HEK293 (cell line): ENCODE data around the gene CHM.

ENCODE experiments used
- CTCF ChIA-PET: fragments of 350-600 bp; formaldehyde crosslinking; extraction: SDS; loops from one replicate; lab custom pipeline; 2021; ENCODE audit warnings: antibody characterized with exemption; lab: Yijun Ruan, JAX
- POLR2A ChIA-PET: fragments of 300-600 bp; formaldehyde crosslinking; extraction: SDS; loops from one replicate; lab custom pipeline; 2020; ENCODE audit warnings: antibody characterized with exemption, inconsistent platforms; lab: Yijun Ruan, JAX
- H3K27ac ChIP-seq: fragments of 200-500 bp; sonication (Bioruptor generic); 2 replicates; pipeline ENCODE4 v1.5.1; 2014; ENCODE audit warnings: low read depth, low read length, control low read depth, inconsistent platforms; ENCODE audit errors: extremely low read depth
- H3K36me3 ChIP-seq, 2 experiments: fragments of 200-500 bp in 1 of 2; sonication (Bioruptor generic) in 1 of 2; 1 replicate in 1 of 2; 2 replicates in 1 of 2; pipeline ENCODE4 v1.5.1; 2014 to 2017; ENCODE audit warnings: inconsistent platforms in 2 of 2, low read length in 2 of 2; ENCODE audit not compliant: control insufficient read depth in 2 of 2, insufficient read depth in 1 of 2
- H3K4me1 ChIP-seq: fragments of 200-500 bp; sonication (Bioruptor generic); 2 replicates; pipeline ENCODE4 v1.5.1; 2014; ENCODE audit warnings: mild to moderate bottlenecking, low read length, inconsistent platforms; ENCODE audit not compliant: control insufficient read depth, insufficient read depth
- H3K4me3 ChIP-seq: 2 replicates; pipeline ENCODE4 v1.5.1; 2011; ENCODE audit warnings: low read depth, mild to moderate bottlenecking, control low read depth, low read length, moderate library complexity
- H3K9me3 ChIP-seq: fragments of 200-500 bp; sonication (Bioruptor generic); 2 replicates; pipeline ENCODE4 v1.5.1; 2014; ENCODE audit warnings: low read depth, low read length, inconsistent platforms; ENCODE audit not compliant: control insufficient read depth, insufficient read depth
- KLF10 ChIP-seq: fragments of 450-650 bp; IDR thresholded peaks from 2 replicates; pipeline ENCODE4 v1.5.1; 2018; ENCODE audit warnings: missing biosample characterization, mild to moderate bottlenecking, missing genetic modification characterization
- KLF16 ChIP-seq: fragments of 450-650 bp; formaldehyde crosslinking; IDR thresholded peaks from 2 replicates; pipeline ENCODE4 v1.5.1; 2017; ENCODE audit warnings: missing biosample characterization, missing genetic modification characterization
- MEIS1 ChIP-seq: sonication (generic); formaldehyde crosslinking; IDR thresholded peaks from 2 replicates; pipeline ENCODE4 v1.8.1; 2022; ENCODE audit warnings: missing genetic modification reagents, mild to moderate bottlenecking, borderline replicate concordance
- SCRT1 ChIP-seq: fragments of 450-650 bp; formaldehyde crosslinking; IDR thresholded peaks from 2 replicates; pipeline ENCODE4 v1.5.1; 2016; ENCODE audit warnings: missing biosample characterization, missing genetic modification characterization, borderline replicate concordance
- SCRT2 ChIP-seq: fragments of 450-650 bp; formaldehyde crosslinking; IDR thresholded peaks from 2 replicates; pipeline ENCODE4 v1.5.1; 2016; ENCODE audit warnings: missing biosample characterization, missing genetic modification characterization
- SP2 ChIP-seq: fragments of 450-650 bp; formaldehyde crosslinking; IDR thresholded peaks from 2 replicates; pipeline ENCODE4 v1.5.1; 2016; ENCODE audit warnings: missing biosample characterization, missing genetic modification characterization
- ZNF549 ChIP-seq: fragments of 450-650 bp; IDR thresholded peaks from 2 replicates; pipeline ENCODE4 v1.5.1; 2018; ENCODE audit warnings: missing biosample characterization, missing genetic modification characterization, mild to moderate bottlenecking, inconsistent platforms, moderate library complexity
- ZNF76 ChIP-seq: fragments of 450-650 bp; formaldehyde crosslinking; IDR thresholded peaks from 2 replicates; pipeline ENCODE4; 2016; ENCODE audit warnings: low read depth, missing biosample characterization, missing genetic modification characterization, borderline replicate concordance
- ZXDB ChIP-seq: fragments of 450-650 bp; formaldehyde crosslinking; IDR thresholded peaks from 2 replicates; pipeline ENCODE4 v1.5.1; 2016; ENCODE audit warnings: missing biosample characterization, missing genetic modification characterization
- TF ChIP-seq, protein P1 (sequence below): fragments of 450-650 bp; formaldehyde crosslinking; IDR thresholded peaks from 2 replicates; pipeline ENCODE4 v1.5.1; 2016; ENCODE audit warnings: missing biosample characterization, missing genetic modification characterization
- TF ChIP-seq, protein P2 (sequence below): fragments of 450-650 bp; formaldehyde crosslinking; IDR thresholded peaks from 2 replicates; pipeline ENCODE4 v1.5.1; 2016; ENCODE audit warnings: missing biosample characterization, missing genetic modification characterization
- TF ChIP-seq, protein P3 (sequence below): fragments of 450-650 bp; formaldehyde crosslinking; IDR thresholded peaks from 2 replicates; pipeline ENCODE4 v1.5.1; 2016; ENCODE audit warnings: missing biosample characterization, missing genetic modification characterization, borderline replicate concordance
- TF ChIP-seq, protein P4 (sequence below): fragments of 450-650 bp; formaldehyde crosslinking; conservative IDR thresholded peaks from 2 replicates; pipeline ENCODE4 v1.5.1; 2016; ENCODE audit warnings: low read depth, missing biosample characterization, missing genetic modification characterization
- TF ChIP-seq, protein P5 (sequence below): fragments of 450-650 bp; formaldehyde crosslinking; IDR thresholded peaks from 2 replicates; pipeline ENCODE4 v1.5.1; 2016; ENCODE audit warnings: missing biosample characterization, missing genetic modification characterization

The CHM gene

DNA sequence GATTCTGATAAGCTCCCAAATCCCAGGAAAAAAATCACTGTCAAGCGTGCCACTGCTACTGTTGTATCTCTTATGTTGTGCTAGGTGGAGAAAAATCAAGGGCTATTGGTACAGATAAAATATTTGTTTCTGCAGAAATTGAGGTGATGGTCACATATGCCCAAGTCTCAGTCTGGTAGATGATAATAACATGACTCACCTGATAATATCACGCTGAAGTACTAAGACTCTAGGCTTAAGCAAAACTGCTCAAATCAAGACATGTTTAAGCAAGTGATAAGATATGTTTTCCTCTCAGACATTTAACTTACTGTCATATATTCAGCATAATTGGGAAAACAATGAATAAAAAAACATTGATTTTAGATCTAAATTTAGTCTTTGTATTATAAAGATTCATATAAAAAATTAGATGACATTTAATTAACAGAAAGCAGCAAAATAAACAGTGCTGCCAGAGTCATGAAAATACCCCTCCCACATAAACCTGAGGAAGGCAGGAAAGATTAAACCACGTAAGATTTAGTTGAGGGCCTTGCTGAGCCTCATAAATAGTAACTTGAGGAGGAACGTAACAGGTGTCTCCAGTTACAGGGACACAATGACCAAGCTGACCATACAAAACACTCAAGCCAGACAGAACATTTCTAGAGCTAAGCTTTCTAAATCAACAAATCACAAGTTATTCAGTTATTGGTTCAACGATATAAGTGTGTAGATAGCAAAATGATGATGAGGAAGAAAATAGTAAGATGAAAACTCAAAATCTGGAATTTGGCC lies 143.5 kb downstream of the CHM start:
- Histone ChIP-seq H3K9me3 (no peaks in the 10 kb centered on the region), H3K4me1 (peaks cover 6% of the 10 kb centered on the region), H3K36me3 (no peaks in the 10 kb centered on the region), H3K4me3 (no peak overlapping the region), H3K27ac (no peak overlapping the region)
- TF ChIP-seq ZNF549 (tag by site-specific recombination), result peak; percentile 70
- peak; percentile 77; the same call in 1 of the 2 replicates for TF ChIP-seq SCRT2 (tag by site-specific recombination)
- TF ChIP-seq ZXDB (tag by site-specific recombination), result peak; percentile 25; the same call in 1 of the 2 replicates
- no peak for TF ChIP-seq ZNF76
- TF ChIP-seq, protein P1, sequence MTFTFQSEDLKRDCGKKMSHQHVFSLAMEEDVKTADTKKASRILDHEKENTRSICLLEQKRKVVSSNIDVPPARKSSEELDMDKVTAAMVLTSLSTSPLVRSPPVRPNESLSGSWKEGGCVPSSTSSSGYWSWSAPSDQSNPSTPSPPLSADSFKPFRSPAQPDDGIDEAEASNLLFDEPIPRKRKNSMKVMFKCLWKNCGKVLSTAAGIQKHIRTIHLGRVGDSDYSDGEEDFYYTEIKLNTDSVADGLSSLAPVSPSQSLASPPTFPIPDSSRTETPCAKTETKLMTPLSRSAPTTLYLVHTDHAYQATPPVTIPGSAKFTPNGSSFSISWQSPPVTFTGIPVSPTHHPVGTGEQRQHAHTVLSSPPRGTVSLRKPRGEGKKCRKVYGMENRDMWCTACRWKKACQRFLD (tag by site-specific recombination), result no peak
- no peak for TF ChIP-seq SP2
- TF ChIP-seq, protein P2, sequence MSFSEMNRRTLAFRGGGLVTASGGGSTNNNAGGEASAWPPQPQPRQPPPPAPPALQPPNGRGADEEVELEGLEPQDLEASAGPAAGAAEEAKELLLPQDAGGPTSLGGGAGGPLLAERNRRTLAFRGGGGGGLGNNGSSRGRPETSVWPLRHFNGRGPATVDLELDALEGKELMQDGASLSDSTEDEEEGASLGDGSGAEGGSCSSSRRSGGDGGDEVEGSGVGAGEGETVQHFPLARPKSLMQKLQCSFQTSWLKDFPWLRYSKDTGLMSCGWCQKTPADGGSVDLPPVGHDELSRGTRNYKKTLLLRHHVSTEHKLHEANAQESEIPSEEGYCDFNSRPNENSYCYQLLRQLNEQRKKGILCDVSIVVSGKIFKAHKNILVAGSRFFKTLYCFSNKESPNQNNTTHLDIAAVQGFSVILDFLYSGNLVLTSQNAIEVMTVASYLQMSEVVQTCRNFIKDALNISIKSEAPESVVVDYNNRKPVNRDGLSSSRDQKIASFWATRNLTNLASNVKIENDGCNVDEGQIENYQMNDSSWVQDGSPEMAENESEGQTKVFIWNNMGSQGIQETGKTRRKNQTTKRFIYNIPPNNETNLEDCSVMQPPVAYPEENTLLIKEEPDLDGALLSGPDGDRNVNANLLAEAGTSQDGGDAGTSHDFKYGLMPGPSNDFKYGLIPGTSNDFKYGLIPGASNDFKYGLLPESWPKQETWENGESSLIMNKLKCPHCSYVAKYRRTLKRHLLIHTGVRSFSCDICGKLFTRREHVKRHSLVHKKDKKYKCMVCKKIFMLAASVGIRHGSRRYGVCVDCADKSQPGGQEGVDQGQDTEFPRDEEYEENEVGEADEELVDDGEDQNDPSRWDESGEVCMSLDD (tag by site-specific recombination), result no peak
- TF ChIP-seq, protein P3, sequence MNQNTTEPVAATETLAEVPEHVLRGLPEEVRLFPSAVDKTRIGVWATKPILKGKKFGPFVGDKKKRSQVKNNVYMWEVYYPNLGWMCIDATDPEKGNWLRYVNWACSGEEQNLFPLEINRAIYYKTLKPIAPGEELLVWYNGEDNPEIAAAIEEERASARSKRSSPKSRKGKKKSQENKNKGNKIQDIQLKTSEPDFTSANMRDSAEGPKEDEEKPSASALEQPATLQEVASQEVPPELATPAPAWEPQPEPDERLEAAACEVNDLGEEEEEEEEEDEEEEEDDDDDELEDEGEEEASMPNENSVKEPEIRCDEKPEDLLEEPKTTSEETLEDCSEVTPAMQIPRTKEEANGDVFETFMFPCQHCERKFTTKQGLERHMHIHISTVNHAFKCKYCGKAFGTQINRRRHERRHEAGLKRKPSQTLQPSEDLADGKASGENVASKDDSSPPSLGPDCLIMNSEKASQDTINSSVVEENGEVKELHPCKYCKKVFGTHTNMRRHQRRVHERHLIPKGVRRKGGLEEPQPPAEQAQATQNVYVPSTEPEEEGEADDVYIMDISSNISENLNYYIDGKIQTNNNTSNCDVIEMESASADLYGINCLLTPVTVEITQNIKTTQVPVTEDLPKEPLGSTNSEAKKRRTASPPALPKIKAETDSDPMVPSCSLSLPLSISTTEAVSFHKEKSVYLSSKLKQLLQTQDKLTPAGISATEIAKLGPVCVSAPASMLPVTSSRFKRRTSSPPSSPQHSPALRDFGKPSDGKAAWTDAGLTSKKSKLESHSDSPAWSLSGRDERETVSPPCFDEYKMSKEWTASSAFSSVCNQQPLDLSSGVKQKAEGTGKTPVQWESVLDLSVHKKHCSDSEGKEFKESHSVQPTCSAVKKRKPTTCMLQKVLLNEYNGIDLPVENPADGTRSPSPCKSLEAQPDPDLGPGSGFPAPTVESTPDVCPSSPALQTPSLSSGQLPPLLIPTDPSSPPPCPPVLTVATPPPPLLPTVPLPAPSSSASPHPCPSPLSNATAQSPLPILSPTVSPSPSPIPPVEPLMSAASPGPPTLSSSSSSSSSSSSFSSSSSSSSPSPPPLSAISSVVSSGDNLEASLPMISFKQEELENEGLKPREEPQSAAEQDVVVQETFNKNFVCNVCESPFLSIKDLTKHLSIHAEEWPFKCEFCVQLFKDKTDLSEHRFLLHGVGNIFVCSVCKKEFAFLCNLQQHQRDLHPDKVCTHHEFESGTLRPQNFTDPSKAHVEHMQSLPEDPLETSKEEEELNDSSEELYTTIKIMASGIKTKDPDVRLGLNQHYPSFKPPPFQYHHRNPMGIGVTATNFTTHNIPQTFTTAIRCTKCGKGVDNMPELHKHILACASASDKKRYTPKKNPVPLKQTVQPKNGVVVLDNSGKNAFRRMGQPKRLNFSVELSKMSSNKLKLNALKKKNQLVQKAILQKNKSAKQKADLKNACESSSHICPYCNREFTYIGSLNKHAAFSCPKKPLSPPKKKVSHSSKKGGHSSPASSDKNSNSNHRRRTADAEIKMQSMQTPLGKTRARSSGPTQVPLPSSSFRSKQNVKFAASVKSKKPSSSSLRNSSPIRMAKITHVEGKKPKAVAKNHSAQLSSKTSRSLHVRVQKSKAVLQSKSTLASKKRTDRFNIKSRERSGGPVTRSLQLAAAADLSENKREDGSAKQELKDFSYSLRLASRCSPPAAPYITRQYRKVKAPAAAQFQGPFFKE (tag by site-specific recombination), result no peak
- TF ChIP-seq KLF10 (tag by site-specific recombination), result peak; percentile 16; the same call in 1 of the 2 replicates
- TF ChIP-seq KLF16 (tag by site-specific recombination), result no peak
- TF ChIP-seq SCRT1 (tag by site-specific recombination), result peak; percentile 77; the same call in 1 of the 2 replicates
- CTCF ChIA-PET, result interaction anchor here (0.5 kb wide), 1 partner anchor 18 kb away, joined by 3 read pairs; no protein-coding TSS in a partner anchor
- POLR2A ChIA-PET, result no interaction called here

DNA sequence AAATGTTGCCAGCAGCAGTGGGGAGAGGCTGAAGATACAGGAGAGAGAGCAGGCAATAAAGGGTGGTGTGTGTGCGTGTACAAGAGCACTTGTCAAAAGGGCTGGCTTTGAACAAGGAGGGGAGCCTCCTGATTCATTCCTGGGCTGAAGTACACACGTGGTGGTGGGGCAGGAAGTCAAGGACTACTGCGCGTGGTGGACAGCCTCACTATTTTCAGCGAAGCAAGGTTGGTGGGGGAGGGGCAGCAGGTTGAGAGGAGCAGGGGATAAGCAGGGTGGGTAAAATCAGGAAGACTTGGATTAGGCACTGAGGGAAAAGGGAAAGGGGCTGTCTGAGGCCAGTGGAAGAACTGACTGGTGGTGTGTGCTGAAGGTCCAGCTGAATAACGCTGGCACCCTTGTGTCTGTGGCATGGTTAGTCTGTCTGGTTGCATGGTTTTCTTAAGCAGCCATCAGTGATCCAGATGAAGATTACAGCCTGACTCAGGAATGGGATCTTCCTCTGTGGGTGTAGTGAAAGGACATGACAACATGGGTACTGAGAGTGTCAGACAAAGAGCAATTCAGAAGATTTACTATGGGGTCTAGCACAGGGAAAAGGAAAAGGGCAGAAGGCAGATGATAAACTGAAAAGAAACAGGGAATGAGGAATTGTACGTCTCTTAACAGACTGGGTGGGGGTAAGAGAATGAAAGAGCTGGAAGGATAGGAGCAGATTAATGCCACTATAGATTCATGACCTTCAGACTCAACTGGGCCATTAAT lies 149.8 kb downstream of the CHM start:
- ChIA-PET POLR2A (no interaction called here), CTCF (interaction anchor here (0.7 kb wide), 1 partner anchor 26 kb away, joined by 4 read pairs; no protein-coding TSS in a partner anchor)
- Histone ChIP-seq H3K9me3 (no peaks in the 10 kb centered on the region), H3K4me3 (no peak overlapping the region), H3K36me3 (peaks cover 0 to 6% of the 10 kb centered on the region in 2 experiments; a peak in 2 of 3 replicates), H3K4me1 (no peaks in the 10 kb centered on the region), H3K27ac (no peak overlapping the region)
- TF ChIP-seq, protein P4, sequence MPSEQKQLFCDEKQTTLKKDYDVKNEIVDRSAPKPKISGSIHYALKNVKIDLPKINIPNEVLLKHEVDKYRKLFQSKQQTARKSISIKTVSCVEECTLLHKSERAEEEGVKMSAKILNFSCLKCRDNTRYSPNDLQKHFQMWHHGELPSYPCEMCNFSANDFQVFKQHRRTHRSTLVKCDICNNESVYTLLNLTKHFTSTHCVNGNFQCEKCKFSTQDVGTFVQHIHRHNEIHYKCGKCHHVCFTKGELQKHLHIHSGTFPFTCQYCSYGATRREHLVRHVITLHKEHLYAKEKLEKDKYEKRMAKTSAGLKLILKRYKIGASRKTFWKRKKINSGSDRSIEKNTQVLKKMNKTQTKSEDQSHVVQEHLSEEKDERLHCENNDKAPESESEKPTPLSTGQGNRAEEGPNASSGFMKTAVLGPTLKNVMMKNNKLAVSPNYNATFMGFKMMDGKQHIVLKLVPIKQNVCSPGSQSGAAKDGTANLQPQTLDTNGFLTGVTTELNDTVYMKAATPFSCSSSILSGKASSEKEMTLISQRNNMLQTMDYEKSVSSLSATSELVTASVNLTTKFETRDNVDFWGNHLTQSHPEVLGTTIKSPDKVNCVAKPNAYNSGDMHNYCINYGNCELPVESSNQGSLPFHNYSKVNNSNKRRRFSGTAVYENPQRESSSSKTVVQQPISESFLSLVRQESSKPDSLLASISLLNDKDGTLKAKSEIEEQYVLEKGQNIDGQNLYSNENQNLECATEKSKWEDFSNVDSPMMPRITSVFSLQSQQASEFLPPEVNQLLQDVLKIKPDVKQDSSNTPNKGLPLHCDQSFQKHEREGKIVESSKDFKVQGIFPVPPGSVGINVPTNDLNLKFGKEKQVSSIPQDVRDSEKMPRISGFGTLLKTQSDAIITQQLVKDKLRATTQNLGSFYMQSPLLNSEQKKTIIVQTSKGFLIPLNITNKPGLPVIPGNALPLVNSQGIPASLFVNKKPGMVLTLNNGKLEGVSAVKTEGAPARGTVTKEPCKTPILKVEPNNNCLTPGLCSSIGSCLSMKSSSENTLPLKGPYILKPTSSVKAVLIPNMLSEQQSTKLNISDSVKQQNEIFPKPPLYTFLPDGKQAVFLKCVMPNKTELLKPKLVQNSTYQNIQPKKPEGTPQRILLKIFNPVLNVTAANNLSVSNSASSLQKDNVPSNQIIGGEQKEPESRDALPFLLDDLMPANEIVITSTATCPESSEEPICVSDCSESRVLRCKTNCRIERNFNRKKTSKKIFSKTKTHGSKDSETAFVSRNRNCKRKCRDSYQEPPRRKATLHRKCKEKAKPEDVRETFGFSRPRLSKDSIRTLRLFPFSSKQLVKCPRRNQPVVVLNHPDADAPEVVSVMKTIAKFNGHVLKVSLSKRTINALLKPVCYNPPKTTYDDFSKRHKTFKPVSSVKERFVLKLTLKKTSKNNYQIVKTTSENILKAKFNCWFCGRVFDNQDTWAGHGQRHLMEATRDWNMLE (tag by site-specific recombination), result no peak
- TF ChIP-seq, protein P5, sequence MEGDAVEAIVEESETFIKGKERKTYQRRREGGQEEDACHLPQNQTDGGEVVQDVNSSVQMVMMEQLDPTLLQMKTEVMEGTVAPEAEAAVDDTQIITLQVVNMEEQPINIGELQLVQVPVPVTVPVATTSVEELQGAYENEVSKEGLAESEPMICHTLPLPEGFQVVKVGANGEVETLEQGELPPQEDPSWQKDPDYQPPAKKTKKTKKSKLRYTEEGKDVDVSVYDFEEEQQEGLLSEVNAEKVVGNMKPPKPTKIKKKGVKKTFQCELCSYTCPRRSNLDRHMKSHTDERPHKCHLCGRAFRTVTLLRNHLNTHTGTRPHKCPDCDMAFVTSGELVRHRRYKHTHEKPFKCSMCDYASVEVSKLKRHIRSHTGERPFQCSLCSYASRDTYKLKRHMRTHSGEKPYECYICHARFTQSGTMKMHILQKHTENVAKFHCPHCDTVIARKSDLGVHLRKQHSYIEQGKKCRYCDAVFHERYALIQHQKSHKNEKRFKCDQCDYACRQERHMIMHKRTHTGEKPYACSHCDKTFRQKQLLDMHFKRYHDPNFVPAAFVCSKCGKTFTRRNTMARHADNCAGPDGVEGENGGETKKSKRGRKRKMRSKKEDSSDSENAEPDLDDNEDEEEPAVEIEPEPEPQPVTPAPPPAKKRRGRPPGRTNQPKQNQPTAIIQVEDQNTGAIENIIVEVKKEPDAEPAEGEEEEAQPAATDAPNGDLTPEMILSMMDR (tag by site-specific recombination), result no peak
- no peak for TF ChIP-seq MEIS1 (CRISPR knock-in tag)
